Activated CD4-positive, alpha-beta memory T cell treated with anti-CD3 and anti-CD28 coated beads for 36 hours (primary cell): ENCODE results near the gene TTLL9. TPM values are rescaled to one million over a fixed set of nuclear protein-coding genes. Genes with fewer than 3 reads are reported as not detected.

Experiments used
- CTCF ChIA-PET: fragments of 350-600 bp; sonication (Branson Sonifier 250); formaldehyde crosslinking; loops from one replicate; lab custom pipeline; 2021; ENCODE audit warnings: antibody characterized with exemption, inconsistent platforms; lab: Charles Lee
- POLR2A ChIA-PET: fragments of 350-600 bp; sonication (Branson Sonifier 250); formaldehyde crosslinking; loops from one replicate; lab custom pipeline; 2021; ENCODE audit warnings: antibody characterized with exemption; lab: Charles Lee
- DNase-seq: peaks from one replicate; pipeline ENCODE4 v3.0.0-alpha.2; 2020
- H3K27ac Mint-ChIP-seq: one replicate; pipeline ENCODE4 v1.8.0; 2021; ENCODE audit warnings: mixed read lengths
- H3K27me3 Mint-ChIP-seq: one replicate; pipeline ENCODE4 v1.8.0; 2021; ENCODE audit warnings: mixed read lengths
- H3K36me3 Mint-ChIP-seq: one replicate; pipeline ENCODE4 v1.8.0; 2021; ENCODE audit warnings: mixed read lengths
- H3K4me1 Mint-ChIP-seq: one replicate; pipeline ENCODE4 v1.8.0; 2021; ENCODE audit warnings: low read depth, mixed read lengths
- H3K4me3 Mint-ChIP-seq: one replicate; pipeline ENCODE4 v1.8.0; 2021; ENCODE audit warnings: mild to moderate bottlenecking, mixed read lengths
- H3K9me3 Mint-ChIP-seq: one replicate; pipeline ENCODE4 v1.8.0; 2021; ENCODE audit warnings: mixed read lengths
- intact Hi-C: fragments of 100-400 bp; cut with micrococcal nuclease; formaldehyde crosslinking; loops from one replicate; pipeline ENCODE4 v1.15.1; 2023
- total RNA-seq, 2 experiments: library from RNA; stranded (reverse); gene quantifications; one replicate each; pipeline ENCODE4 v1.2.3, GENCODE V29; 2021

The TTLL9 gene
- total RNA-seq, 2 experiments from 2014 or later, result not detected

DNA sequence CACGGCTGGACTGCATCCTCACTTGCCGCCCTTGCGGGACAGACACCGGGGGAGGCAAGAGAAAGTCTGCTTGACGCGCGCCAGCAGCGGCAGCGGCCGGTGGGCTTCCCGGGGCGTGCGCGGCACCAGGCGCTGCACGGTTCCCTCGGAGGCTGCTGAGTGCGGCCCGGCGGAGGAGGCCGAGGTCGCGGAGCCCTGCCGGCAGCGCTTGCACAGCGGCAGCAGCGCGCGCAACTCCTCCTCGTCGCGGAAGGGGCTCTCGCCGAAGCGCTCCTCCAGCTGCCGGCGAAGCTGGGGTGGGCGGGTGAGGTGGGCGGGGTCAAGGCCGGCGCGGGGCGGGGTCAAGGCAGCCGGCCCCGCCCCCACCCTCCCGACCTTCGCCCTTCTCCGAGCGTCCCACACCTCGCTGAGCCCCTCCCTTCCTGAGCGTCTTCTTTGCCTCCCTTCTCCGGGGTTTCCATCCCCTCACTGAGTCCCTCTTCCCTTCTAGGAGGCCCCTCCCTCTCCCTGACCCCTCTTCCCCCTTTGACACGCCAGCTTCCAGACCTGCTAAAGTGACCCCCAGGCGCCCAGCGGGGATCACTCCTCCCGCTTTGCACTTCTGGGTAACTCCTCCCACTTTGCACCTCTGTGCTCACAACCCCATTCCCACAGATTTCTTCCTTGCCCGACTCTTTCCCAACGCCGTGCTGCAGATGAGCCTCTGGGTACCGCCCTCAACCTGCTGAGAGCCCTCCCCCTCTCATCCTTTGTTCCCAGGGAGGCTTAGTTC is 8.9 kb upstream of the TTLL9 start:
- Mint-ChIP-seq H3K27me3 (peaks cover 14% of the 10 kb centered on the region), H3K36me3 (no peaks in the 10 kb centered on the region), H3K27ac (no peak overlapping the region), H3K4me3 (no peak overlapping the region), H3K9me3 (no peaks in the 10 kb centered on the region), H3K4me1 (peaks cover 4% of the 10 kb centered on the region)
- CTCF ChIA-PET, result interaction anchor here (1.0 to 1.3 kb wide), 4 partner anchors 9 to 169 kb away, joined by 3 to 8 read pairs (median 3); partner anchors contain the start of genes FOXS1 and PDRG1
- intact Hi-C loops, result no loop called here
- DNase-seq, result peak; percentile 71
- POLR2A ChIA-PET, result no interaction called here

GRCh38 chr20:31862157-31862470 is 8.3 kb upstream of the TTLL9 start:
- H3K4me3 Mint-ChIP-seq, result no peak overlapping the region
- intact Hi-C loops, result no loop called here
- no peak overlapping the region for H3K27ac Mint-ChIP-seq
- peaks cover 14% of the 10 kb centered on the region for H3K27me3 Mint-ChIP-seq
- no peaks in the 10 kb centered on the region for H3K36me3 Mint-ChIP-seq
- no peaks in the 10 kb centered on the region for H3K9me3 Mint-ChIP-seq
- no peak for DNase-seq
- ChIA-PET CTCF (interaction anchor here (1.0 to 1.3 kb wide), 4 partner anchors 10 to 169 kb away, joined by 3 to 8 read pairs (median 3); partner anchors contain the start of genes FOXS1 and PDRG1), POLR2A (no interaction called here)
- H3K4me1 Mint-ChIP-seq, result peaks cover 4% of the 10 kb centered on the region

GRCh38 chr20:31862506-31862905 is 7.9 kb upstream of the TTLL9 start:
- Mint-ChIP-seq H3K27me3 (peaks cover 11% of the 10 kb centered on the region), H3K9me3 (no peaks in the 10 kb centered on the region)

DNA sequence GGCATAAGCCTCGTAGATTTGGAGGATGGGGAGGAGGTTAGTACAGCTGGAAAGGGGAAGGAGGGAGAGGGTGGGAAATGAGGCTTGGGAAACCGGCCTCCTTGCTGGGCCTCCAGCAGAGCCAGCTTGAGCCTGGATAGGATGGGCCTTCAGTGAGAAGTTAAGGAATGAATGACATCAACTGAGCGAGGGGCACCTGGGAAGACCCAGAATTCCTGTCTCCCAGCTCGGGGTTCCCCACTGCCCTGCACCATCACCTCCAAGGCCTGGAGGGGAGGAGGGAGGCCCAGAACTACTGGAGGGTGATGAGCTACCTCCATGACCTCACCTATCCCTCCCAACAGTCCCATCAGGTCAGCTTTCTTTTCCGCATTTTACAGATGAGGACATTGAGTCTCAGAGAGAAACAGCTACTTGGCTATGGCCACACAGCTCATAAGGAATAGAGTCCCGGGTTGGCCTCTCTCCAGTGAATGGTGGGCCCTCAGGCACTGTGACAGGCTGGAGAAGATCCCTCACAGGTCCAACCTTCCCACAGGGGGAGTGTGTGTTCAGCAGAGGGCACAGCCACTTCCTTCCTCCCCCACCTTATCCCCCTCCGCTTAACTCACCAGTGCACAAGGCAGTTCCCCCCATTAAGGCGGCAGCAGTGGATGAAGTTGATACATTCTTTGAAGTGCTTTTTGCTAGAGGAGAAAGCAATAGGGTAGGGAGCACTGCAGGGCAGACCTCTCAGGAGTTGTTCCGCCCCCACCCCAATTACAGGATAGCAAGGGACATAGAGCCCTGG is 6.9 kb upstream of the TTLL9 start:
- H3K9me3 Mint-ChIP-seq, result no peaks in the 10 kb centered on the region
- intact Hi-C loops, result no loop called here
- no peak overlapping the region for H3K27ac Mint-ChIP-seq
- no peaks in the 10 kb centered on the region for H3K36me3 Mint-ChIP-seq
- peaks cover 9% of the 10 kb centered on the region for H3K27me3 Mint-ChIP-seq
- H3K4me1 Mint-ChIP-seq, result peaks cover 4% of the 10 kb centered on the region
- no peak overlapping the region for H3K4me3 Mint-ChIP-seq
- DNase-seq, result no peak
- CTCF ChIA-PET, result interaction anchor here (0.6 to 1.2 kb wide), 3 partner anchors 9 to 280 kb away, joined by 3 to 5 read pairs (median 3); no protein-coding TSS in a partner anchor
- POLR2A ChIA-PET, result no interaction called here

More at GRCh38 chr20:31862506-31862905, 7.9 kb upstream of the TTLL9 start:
- Mint-ChIP-seq H3K27ac (no peak overlapping the region), H3K4me3 (no peak overlapping the region), H3K36me3 (no peaks in the 10 kb centered on the region), H3K4me1 (peaks cover 4% of the 10 kb centered on the region)
- CTCF ChIA-PET, result interaction anchor here (0.6 to 1.2 kb wide), 3 partner anchors 16 to 281 kb away, joined by 3 to 5 read pairs (median 3); partner anchors contain the start of gene FOXS1
- no peak for DNase-seq
- POLR2A ChIA-PET, result no interaction called here
- intact Hi-C loops, result no loop called here

- H3K9me3 Mint-ChIP-seq, result no peaks in the 10 kb centered on the region
- peaks cover 7% of the 10 kb centered on the region for H3K4me1 Mint-ChIP-seq
- H3K27me3 Mint-ChIP-seq, result peaks cover 21% of the 10 kb centered on the region
- no peak for DNase-seq
- intact Hi-C loops, result no loop called here
- no peak overlapping the region for H3K27ac Mint-ChIP-seq
- peaks cover under 1% of the 10 kb centered on the region for H3K36me3 Mint-ChIP-seq
- CTCF ChIA-PET, result interaction anchor here (1.2 kb wide), 1 partner anchor 18 kb away, joined by 5 read pairs; no protein-coding TSS in a partner anchor
- H3K4me3 Mint-ChIP-seq, result no peak overlapping the region
- POLR2A ChIA-PET, result no interaction called here
Observed at GRCh38 chr20:31864521-31865400, 5.7 kb upstream of the TTLL9 start.

- Mint-ChIP-seq H3K27ac (no peak overlapping the region), H3K4me3 (no peak overlapping the region), H3K36me3 (peaks cover 3% of the 10 kb centered on the region), H3K4me1 (peaks cover 10% of the 10 kb centered on the region), H3K9me3 (no peaks in the 10 kb centered on the region), H3K27me3 (peaks cover 23% of the 10 kb centered on the region)
- CTCF ChIA-PET, result no interaction called here
- POLR2A ChIA-PET, result no interaction called here
- DNase-seq, result no peak
- intact Hi-C loops, result no loop called here
Observed at GRCh38 chr20:31866221-31866620, 4.2 kb upstream of the TTLL9 start.

DNA sequence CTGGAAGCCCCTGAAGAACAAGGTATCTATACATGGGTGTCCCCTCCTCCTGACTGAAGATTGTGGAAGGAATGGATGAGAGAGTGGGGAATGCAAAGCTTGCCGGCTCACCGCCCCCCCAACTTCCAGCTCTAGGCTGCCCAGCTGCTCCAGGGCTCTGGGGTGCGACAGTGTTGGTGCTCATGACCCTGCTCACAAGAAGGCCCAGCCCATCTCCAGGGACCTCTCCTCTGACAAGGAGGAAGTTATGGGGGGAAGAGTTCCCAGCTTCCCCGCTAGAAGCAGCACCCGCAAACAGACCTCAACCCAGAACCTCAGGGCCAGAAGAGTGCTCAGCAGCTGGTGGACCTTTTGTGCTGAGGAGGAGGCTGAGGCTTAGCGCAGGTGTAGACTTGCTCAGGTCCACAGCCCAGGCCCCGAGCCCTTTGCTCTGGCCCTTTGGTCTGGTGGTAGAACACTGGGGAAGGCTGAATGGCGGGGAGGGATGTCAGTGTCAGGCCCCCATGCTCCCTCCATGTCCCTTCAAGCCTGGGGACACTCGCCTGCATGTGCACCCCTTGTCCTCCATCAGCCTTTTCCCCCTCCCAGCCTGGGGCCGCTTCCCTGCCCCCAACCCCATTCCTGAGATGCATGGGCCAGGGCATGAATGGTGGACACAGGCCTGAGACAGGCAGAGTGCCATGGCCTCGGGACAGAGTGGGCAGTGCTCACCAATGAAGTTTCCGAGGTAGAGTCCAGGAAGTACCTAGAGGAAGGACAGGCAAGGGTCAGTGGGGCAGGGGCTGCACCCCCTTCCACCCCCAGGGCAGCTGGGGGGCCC is 1.4 kb upstream of the TTLL9 start:
- CTCF ChIA-PET, result interaction anchor here (0.8 to 1.2 kb wide), 1 partner anchor 16 kb away, joined by 3 read pairs; no protein-coding TSS in a partner anchor
- no peak overlapping the region for H3K27ac Mint-ChIP-seq
- peaks cover 10% of the 10 kb centered on the region for H3K4me1 Mint-ChIP-seq
- H3K9me3 Mint-ChIP-seq, result no peaks in the 10 kb centered on the region
- no peak overlapping the region for H3K4me3 Mint-ChIP-seq
- H3K36me3 Mint-ChIP-seq, result peaks cover 3% of the 10 kb centered on the region
- no peak for DNase-seq
- POLR2A ChIA-PET, result no interaction called here
- peaks cover 28% of the 10 kb centered on the region for H3K27me3 Mint-ChIP-seq
- intact Hi-C loops, result loop anchor here (1.0 kb wide), 1 partner anchor 9 kb away; no protein-coding TSS in a partner anchor

GRCh38 chr20:31869673-31869941 is 827 bp upstream of the TTLL9 start:
- H3K4me1 Mint-ChIP-seq, result peaks cover 10% of the 10 kb centered on the region
- intact Hi-C loops, result loop anchor here (1.0 kb wide), 1 partner anchor 9 kb away; no protein-coding TSS in a partner anchor
- peaks cover 28% of the 10 kb centered on the region for H3K27me3 Mint-ChIP-seq
- no peak for DNase-seq
- H3K4me3 Mint-ChIP-seq, result peak overlapping the region; percentile 76
- peaks cover 3% of the 10 kb centered on the region for H3K36me3 Mint-ChIP-seq
- ChIA-PET CTCF (interaction anchor here (0.8 kb wide), 2 partner anchors 17 to 23 kb away, joined by 3 read pairs; no protein-coding TSS in a partner anchor), POLR2A (no interaction called here)
- H3K27ac Mint-ChIP-seq, result no peak overlapping the region
- no peaks in the 10 kb centered on the region for H3K9me3 Mint-ChIP-seq

GRCh38 chr20:31870726-31871617 is 538 bp downstream of the TTLL9 start:
- POLR2A ChIA-PET, result no interaction called here
- DNase-seq, result no peak
- CTCF ChIA-PET, result interaction anchor here (1.1 to 1.4 kb wide), 3 partner anchors 9 to 24 kb away, joined by 5 to 6 read pairs (median 5); no protein-coding TSS in a partner anchor
- H3K27me3 Mint-ChIP-seq, result peaks cover 28% of the 10 kb centered on the region
- no peak overlapping the region for H3K27ac Mint-ChIP-seq
- no peaks in the 10 kb centered on the region for H3K9me3 Mint-ChIP-seq
- peaks cover 10% of the 10 kb centered on the region for H3K4me1 Mint-ChIP-seq
- peaks cover 3% of the 10 kb centered on the region for H3K36me3 Mint-ChIP-seq
- H3K4me3 Mint-ChIP-seq, result peak overlapping the region; percentile 58
- intact Hi-C loops, result no loop called here

GRCh38 chr20:31871618-31871954 is 1.2 kb downstream of the TTLL9 start:
- Mint-ChIP-seq H3K4me3 (no peak overlapping the region), H3K36me3 (peaks cover 3% of the 10 kb centered on the region), H3K9me3 (no peaks in the 10 kb centered on the region), H3K27me3 (peaks cover 28% of the 10 kb centered on the region), H3K27ac (no peak overlapping the region), H3K4me1 (peaks cover 10% of the 10 kb centered on the region)
- intact Hi-C loops, result no loop called here
- ChIA-PET POLR2A (no interaction called here), CTCF (interaction anchor here (1.1 to 1.4 kb wide), 3 partner anchors 8 to 25 kb away, joined by 5 to 6 read pairs (median 5); no protein-coding TSS in a partner anchor)
- no peak for DNase-seq
